NCI-H1436 treated with DMSO at 0.1 percent for 48 hours (cell line): ENCODE data around the gene PDGFRB.

ENCODE experiments used
- DNase-seq: peaks from one replicate; lab custom pipeline; 2025; lab: John Stamatoyannopoulos, UW

PDGFRB gene

DNA sequence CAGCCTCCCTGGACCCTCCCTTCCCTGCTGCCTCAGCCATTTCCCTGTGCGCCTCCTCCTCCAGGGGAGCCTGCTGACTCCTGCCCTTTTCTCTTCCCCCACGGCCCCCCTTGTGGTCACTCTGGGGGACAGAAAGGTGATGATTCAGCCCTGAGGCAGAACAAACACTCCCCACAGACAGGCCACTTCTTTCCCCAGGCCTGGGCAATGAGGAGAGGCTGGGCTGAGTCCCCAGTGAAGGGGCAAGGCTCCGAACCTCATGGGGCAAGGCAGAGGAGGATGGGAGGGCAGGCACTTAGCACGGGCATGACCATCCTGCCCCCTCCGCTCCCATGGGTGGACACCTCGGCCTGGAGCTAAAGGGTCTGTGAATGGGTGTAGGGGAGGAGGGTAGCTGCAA is 90.3 kb downstream of the PDGFRB start:
- DNase-seq, result no peak

DNA sequence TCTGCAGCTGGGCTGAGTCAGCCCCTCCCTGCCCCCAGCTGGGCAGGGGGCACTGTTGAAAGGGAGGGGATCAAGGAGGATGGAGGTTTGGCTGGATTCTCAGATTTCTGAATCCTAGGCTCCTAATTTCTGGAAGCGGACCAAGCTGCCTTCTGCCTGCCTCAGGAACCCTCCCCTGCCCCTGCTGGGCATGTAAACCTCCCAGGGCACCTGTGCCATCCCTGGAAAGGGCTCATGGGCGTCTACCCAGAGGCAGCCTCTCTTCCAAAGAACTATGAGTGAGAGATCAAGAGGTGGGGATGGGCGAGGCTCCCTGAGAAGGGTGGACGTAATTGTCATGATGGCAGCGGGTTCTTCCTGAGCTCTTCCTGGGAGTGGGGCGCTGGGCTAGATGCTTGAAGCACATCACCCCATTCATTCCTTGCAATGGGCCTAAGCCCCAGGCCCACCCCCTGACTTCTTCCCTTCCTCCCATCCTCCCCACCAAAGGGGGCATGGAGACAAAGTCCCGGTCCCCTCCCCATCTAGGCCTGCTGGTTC is 90.9 kb downstream of the PDGFRB start:
- no peak for DNase-seq
